PC-9 (cell line): ENCODE results near the gene TMEM52B.

Source experiments
- CTCF ChIP-seq: fragments of 200-600 bp; sonication (generic); conservative IDR thresholded peaks from 2 replicates; pipeline ENCODE4 v1.6.1; 2017; ENCODE audit warnings: mixed run types, antibody characterized with exemption, mild to moderate bottlenecking, moderate library complexity
- EZH2 ChIP-seq: fragments of 200-600 bp; sonication (generic); IDR thresholded peaks from 2 replicates; pipeline ENCODE4 v1.8.0; 2017; ENCODE audit warnings: antibody characterized with exemption, low read depth

GRCh38 chr12:10227648-10228047 lies 48.8 kb downstream of the TMEM52B start:
- TF ChIP-seq CTCF: no peak
- no peak for TF ChIP-seq EZH2
